HL-60 (cell line): ENCODE results near the gene NHEJ1.

Experiments used
- DNase-seq, 2 experiments: peaks; one replicate each; pipeline ENCODE4 v3.0.0-alpha.2; 2010 to 2020; ENCODE audit warnings: low read depth in 1 of 2, low spot score in 1 of 2
- H3K27ac ChIP-seq: fragments of 250-450 bp; sonication (Bioruptor Pico); replicated peaks from 2 replicates; pipeline ENCODE4 v1.5.1; 2020; ENCODE audit warnings: mild to moderate bottlenecking, moderate library complexity
- H3K27me3 ChIP-seq: fragments of 250-450 bp; sonication (Bioruptor Pico); 2 replicates; pipeline ENCODE4 v1.5.1; 2021; ENCODE audit warnings: mild to moderate bottlenecking, moderate library complexity; ENCODE audit not compliant: insufficient read depth, poor library complexity, severe bottlenecking
- H3K4me3 ChIP-seq: replicated peaks from 2 replicates; pipeline ENCODE4 v1.5.1; 2011; ENCODE audit warnings: mild to moderate bottlenecking, control low read depth, low read length; ENCODE audit not compliant: insufficient read depth
- GABPA ChIP-seq: IDR thresholded peaks from 2 replicates; pipeline ENCODE4 v1.6.1; 2012; ENCODE audit warnings: low read depth
- POLR2AphosphoS5 ChIP-seq: IDR thresholded peaks from 2 replicates; pipeline ENCODE4 v1.6.1; 2012; ENCODE audit warnings: low read depth
- SPI1 ChIP-seq: IDR thresholded peaks from 2 replicates; pipeline ENCODE4 v1.6.1; 2012; ENCODE audit warnings: low read depth, mild to moderate bottlenecking, borderline replicate concordance
- TF ChIP-seq, protein P1 (sequence below): IDR thresholded peaks from one replicate; pipeline ENCODE4 v1.5.1; 2011; ENCODE audit warnings: low read length, control low read depth, inconsistent platforms; ENCODE audit not compliant: insufficient read depth
- TF ChIP-seq, protein P2 (sequence below): IDR thresholded peaks from 2 replicates; pipeline ENCODE4 v1.6.1; 2012; ENCODE audit warnings: low read depth; ENCODE audit not compliant: insufficient replicate concordance

NHEJ1 gene

DNA sequence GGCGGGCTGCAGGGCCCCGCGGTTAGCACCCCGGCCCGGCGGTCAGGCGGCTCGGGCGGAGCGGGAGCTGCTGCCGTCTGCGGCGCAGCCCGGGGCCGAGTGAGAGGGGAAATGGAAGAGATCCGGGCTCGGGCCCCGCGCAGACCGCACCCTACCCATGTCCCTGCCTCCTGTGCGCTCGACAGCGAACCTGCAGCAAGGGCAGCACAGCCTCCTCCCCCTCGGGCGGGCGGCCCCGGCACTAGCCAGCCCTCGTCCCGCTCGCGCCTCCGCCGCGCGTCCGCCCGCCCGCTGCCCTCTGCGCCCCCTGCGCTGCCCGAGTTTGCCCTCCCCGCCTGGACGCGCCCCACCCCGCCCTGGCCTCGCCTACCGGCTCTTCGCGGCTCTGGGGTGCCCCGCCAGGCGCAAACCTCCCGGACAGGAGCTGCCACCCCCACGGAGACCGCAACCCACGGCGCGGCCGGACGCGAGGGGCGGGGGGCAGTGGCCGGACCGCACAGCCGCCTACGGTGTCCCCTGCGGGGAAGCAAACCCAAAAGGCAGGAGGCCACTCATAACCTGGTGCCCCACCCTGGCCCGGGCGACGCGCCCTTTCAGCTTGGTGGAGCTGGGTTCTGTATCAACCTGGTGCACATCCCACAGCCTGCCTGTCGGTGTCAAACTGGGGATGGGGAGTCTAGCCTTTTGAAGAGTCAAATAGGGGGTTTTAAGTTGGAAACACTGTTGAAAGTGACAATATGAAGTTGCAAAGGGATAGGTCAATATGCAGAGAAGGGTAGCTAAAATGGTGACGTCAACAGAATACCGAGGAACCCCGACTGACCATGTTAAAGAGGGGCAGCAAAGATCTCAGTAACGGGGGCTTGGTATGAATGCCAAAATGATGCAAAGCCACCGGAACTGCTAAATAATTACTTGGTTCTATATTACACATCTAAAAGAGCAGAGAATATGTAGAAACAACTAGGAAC, 99.5 kb downstream of the NHEJ1 start, which contains the start of gene IHH:
IHH (minus strand) TSS at position 101 of the 971 bp plus-strand sequence. CDS start 454 bp downstream, outside the sequence.
- peaks cover 75% of the 10 kb centered on the region for H3K27me3 ChIP-seq
- peak in 1 of 2 experiments; percentile 27 for DNase-seq
- no peak within 1 kb of the TSS for H3K4me3 ChIP-seq
- TF ChIP-seq GABPA (no peak), SPI1 (no peak), POLR2AphosphoS5 (no peak)
- TF ChIP-seq, protein P1, sequence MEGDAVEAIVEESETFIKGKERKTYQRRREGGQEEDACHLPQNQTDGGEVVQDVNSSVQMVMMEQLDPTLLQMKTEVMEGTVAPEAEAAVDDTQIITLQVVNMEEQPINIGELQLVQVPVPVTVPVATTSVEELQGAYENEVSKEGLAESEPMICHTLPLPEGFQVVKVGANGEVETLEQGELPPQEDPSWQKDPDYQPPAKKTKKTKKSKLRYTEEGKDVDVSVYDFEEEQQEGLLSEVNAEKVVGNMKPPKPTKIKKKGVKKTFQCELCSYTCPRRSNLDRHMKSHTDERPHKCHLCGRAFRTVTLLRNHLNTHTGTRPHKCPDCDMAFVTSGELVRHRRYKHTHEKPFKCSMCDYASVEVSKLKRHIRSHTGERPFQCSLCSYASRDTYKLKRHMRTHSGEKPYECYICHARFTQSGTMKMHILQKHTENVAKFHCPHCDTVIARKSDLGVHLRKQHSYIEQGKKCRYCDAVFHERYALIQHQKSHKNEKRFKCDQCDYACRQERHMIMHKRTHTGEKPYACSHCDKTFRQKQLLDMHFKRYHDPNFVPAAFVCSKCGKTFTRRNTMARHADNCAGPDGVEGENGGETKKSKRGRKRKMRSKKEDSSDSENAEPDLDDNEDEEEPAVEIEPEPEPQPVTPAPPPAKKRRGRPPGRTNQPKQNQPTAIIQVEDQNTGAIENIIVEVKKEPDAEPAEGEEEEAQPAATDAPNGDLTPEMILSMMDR, result no peak
- TF ChIP-seq, protein P2, sequence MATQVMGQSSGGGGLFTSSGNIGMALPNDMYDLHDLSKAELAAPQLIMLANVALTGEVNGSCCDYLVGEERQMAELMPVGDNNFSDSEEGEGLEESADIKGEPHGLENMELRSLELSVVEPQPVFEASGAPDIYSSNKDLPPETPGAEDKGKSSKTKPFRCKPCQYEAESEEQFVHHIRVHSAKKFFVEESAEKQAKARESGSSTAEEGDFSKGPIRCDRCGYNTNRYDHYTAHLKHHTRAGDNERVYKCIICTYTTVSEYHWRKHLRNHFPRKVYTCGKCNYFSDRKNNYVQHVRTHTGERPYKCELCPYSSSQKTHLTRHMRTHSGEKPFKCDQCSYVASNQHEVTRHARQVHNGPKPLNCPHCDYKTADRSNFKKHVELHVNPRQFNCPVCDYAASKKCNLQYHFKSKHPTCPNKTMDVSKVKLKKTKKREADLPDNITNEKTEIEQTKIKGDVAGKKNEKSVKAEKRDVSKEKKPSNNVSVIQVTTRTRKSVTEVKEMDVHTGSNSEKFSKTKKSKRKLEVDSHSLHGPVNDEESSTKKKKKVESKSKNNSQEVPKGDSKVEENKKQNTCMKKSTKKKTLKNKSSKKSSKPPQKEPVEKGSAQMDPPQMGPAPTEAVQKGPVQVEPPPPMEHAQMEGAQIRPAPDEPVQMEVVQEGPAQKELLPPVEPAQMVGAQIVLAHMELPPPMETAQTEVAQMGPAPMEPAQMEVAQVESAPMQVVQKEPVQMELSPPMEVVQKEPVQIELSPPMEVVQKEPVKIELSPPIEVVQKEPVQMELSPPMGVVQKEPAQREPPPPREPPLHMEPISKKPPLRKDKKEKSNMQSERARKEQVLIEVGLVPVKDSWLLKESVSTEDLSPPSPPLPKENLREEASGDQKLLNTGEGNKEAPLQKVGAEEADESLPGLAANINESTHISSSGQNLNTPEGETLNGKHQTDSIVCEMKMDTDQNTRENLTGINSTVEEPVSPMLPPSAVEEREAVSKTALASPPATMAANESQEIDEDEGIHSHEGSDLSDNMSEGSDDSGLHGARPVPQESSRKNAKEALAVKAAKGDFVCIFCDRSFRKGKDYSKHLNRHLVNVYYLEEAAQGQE, result no peak
- H3K27ac ChIP-seq, result no peak within 1 kb of the TSS

DNA sequence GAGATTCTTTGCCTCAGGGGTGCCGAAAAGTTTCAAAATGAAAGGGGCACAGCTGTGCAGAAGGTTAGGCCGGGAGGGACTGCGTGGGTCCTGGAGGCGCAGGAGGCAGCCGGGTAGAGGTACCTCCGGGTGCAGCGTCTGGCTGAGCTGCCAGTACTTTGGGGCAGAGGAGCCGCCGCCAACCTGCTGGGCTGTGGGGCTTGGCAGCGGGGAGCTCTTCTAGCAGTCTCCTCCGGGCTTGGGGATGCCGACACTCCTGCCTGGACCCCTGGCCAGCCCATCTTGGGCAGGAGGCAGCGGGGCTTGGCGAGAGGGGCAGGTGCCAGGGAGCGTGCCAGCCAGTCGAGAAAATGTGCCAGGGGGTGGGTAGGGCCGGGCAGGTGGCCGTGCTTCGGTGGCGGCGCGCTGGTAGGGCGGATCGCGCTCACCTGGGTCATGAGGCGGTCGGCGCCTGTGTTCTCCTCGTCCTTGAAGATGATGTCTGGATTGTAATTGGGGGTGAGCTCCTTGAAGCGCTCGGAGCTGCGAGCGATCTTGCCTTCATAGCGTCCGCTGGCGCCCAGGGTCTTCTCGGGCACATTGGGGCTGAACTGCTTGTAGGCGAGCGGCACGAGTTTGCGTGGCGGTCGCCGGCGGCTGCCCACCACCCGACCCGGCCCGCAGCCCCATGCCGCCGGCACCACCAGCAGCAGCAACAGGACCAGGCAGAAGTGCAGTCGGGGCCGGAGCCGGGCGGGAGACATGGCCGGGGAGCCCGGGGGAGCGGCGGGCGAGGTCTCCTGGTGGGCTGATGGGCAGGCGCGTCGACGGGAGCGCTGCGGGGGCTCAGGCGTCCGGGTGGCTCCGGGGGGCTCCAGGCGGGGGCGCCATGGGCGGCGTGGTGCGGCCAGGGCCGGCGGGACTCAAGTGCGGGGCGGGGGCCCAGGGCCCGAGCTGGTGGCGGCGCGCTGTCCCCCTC, 100.6 kb downstream of the NHEJ1 start:
- TF ChIP-seq GABPA, result no peak
- TF ChIP-seq, protein P2, result no peak
- TF ChIP-seq SPI1, result no peak
- TF ChIP-seq, protein P1, result no peak
- TF ChIP-seq POLR2AphosphoS5, result no peak
- no peak overlapping the region for H3K4me3 ChIP-seq
- H3K27ac ChIP-seq, result no peak overlapping the region
- DNase-seq, result no peak
- peaks cover 81% of the 10 kb centered on the region for H3K27me3 ChIP-seq

DNA sequence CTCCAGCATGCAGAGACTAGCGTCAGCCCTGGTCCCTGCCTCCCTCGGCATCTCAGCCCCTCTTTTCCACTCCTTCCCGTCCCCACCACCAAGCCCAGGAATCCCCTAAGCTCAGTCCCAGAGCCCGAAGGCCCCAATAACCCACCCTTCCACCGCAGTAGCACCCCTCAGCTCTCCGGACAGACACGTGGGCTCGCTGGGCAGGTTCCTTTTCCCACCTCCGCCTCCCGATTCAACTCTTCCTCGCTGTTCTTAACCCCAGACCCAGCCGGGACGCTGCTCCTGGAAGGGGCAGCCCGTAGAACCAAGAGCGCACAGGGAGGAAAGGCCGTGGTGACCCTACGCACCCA, 101.3 kb downstream of the NHEJ1 start:
- DNase-seq, result no peak
- Histone ChIP-seq H3K27me3 (peaks cover 75% of the 10 kb centered on the region), H3K27ac (no peak overlapping the region), H3K4me3 (no peak overlapping the region)
- TF ChIP-seq, protein P2, result no peak
- TF ChIP-seq GABPA (no peak), POLR2AphosphoS5 (no peak), SPI1 (no peak)
- TF ChIP-seq, protein P1, result no peak
